ENCODE results near the gene TTC6.

TTC6 gene

DNA sequence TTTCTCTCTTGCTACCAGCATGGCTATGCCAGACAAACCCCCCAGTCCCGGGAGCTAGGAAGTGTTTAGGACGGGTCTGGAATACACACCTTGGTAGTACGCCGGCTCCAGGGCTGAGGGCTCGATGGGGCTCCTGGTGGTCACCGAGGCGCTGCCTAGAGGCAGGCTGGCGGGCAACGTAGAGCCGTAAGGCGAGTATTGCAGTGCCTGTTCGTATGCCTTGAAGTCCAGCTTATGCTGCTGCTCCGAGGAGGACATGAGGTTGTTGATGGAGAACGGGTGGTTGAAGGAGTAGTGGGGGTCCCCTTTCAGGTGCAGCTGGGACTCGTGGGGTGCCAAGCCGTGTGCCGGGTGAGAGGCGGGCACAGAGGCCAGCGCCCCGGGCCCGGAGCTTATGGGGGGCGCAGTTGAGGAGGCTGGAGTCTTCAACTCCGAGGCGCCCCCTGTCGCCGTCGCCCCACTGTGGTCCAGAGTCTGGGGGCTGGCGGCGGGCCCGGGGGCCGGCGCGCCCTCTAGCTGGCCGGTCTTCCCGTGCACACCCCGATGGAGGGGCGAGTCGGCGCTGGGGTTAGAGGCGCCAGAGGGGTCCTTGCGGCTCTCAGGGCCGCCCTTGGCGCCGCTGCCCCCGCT lies 4.0 kb upstream of the TTC6 start:
- Histone ChIP-seq H3K27ac (ENCODE audit: insufficient read depth, low read depth, low read length, poor library complexity, severe bottlenecking) (no peak overlapping the region), H3K27me3 (ENCODE audit: control insufficient read depth, insufficient read depth, low read length, poor library complexity, severe bottlenecking) (peaks cover 100% of the 10 kb centered on the region), H3K4me3 (ENCODE audit: insufficient read depth, low read depth, low read length) (peak overlapping the region; percentile 13), H3K36me3 (ENCODE audit: control insufficient read depth, insufficient read depth, low read length) (no peaks in the 10 kb centered on the region), H3K4me1 (ENCODE audit: control insufficient read depth, insufficient read depth, low read length) (peaks cover 32% of the 10 kb centered on the region), H3K9me3 (ENCODE audit: control insufficient read depth, low read length) (no peaks in the 10 kb centered on the region)
- WGBS, 2 experiments: 1 to 2% methylated on average over 45 of the region's 45 CpGs

GRCh38 chr14:37591941-37592481 lies 3.4 kb upstream of the TTC6 start:
- H3K27me3 ChIP-seq (ENCODE audit: control insufficient read depth, insufficient read depth, low read length, poor library complexity, severe bottlenecking): peaks cover 100% of the 10 kb centered on the region
- H3K27ac ChIP-seq (ENCODE audit: insufficient read depth, low read depth, low read length, poor library complexity, severe bottlenecking): no peak overlapping the region
- peaks cover 31% of the 10 kb centered on the region for H3K4me1 ChIP-seq (ENCODE audit: control insufficient read depth, insufficient read depth, low read length)
- 2 to 3% methylated on average over 58 of the region's 58 CpGs for WGBS, 2 experiments
- H3K36me3 ChIP-seq (ENCODE audit: control insufficient read depth, insufficient read depth, low read length): no peaks in the 10 kb centered on the region
- H3K4me3 ChIP-seq (ENCODE audit: insufficient read depth, low read depth, low read length): peak overlapping the region; percentile 13
- no peaks in the 10 kb centered on the region for H3K9me3 ChIP-seq (ENCODE audit: control insufficient read depth, low read length)

GRCh38 chr14:37592482-37593408 lies 2.7 kb upstream of the TTC6 start:
- no peak overlapping the region for H3K27ac ChIP-seq (ENCODE audit: insufficient read depth, low read depth, low read length, poor library complexity, severe bottlenecking)
- 5 to 6% methylated on average over 42 of the region's 42 CpGs for WGBS, 2 experiments
- H3K4me1 ChIP-seq (ENCODE audit: control insufficient read depth, insufficient read depth, low read length): peaks cover 26% of the 10 kb centered on the region
- H3K4me3 ChIP-seq (ENCODE audit: insufficient read depth, low read depth, low read length): no peak overlapping the region
- H3K9me3 ChIP-seq (ENCODE audit: control insufficient read depth, low read length): no peaks in the 10 kb centered on the region
- H3K27me3 ChIP-seq (ENCODE audit: control insufficient read depth, insufficient read depth, low read length, poor library complexity, severe bottlenecking): peaks cover 100% of the 10 kb centered on the region
- H3K36me3 ChIP-seq (ENCODE audit: control insufficient read depth, insufficient read depth, low read length): no peaks in the 10 kb centered on the region

GRCh38 chr14:37593511-37594237 lies 1.8 kb upstream of the TTC6 start:
- H3K27me3 ChIP-seq (ENCODE audit: control insufficient read depth, insufficient read depth, low read length, poor library complexity, severe bottlenecking): peaks cover 100% of the 10 kb centered on the region

DNA sequence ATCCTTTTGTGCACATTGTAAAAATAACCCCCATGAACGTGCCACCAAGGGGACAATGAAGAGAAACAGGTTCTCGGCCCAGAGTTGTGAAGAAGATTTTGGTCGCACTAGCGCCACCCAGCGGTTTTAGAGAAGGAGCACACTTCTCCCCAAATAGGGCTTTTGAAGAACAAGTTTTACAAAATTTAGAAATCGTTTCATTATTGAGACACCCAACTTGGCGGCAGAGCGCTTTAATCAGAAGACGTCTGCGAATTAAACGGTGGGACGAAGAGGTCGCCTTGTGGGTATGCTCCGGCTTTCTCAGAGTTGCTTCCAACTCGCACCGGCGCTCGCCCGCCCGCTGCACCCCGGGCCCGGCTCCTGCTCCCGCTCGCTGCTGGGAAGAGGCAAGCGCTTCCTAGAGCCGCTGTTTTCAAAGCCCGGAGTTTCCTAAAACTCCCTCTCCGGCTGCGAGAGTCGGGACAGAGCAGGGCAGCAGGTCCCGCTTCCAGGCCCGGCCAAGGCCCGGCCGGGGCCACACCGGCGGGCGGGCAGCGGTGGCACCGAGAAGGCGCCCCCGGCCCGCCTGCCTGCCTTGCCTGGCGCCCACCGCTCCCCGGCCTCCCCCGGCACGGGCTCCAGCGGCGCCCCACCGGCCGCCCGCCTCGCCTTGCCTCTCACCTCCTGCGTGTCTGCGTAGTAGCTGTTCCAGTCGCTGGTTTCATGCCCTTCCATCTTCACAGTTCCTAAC lies 1.0 kb upstream of the TTC6 start:
- Histone ChIP-seq H3K36me3 (ENCODE audit: control insufficient read depth, insufficient read depth, low read length) (no peaks in the 10 kb centered on the region), H3K27me3 (ENCODE audit: control insufficient read depth, insufficient read depth, low read length, poor library complexity, severe bottlenecking) (peaks cover 100% of the 10 kb centered on the region), H3K9me3 (ENCODE audit: control insufficient read depth, low read length) (no peaks in the 10 kb centered on the region), H3K4me3 (ENCODE audit: insufficient read depth, low read depth, low read length) (peak overlapping the region; percentile 35), H3K4me1 (ENCODE audit: control insufficient read depth, insufficient read depth, low read length) (peaks cover 26% of the 10 kb centered on the region), H3K27ac (ENCODE audit: insufficient read depth, low read depth, low read length, poor library complexity, severe bottlenecking) (no peak overlapping the region)
- WGBS, 2 experiments: 0 to 1% methylated on average over 56 of the region's 56 CpGs

More at GRCh38 chr14:37593511-37594237, 1.8 kb upstream of the TTC6 start:
- Histone ChIP-seq H3K9me3 (ENCODE audit: control insufficient read depth, low read length) (no peaks in the 10 kb centered on the region), H3K27ac (ENCODE audit: insufficient read depth, low read depth, low read length, poor library complexity, severe bottlenecking) (no peak overlapping the region), H3K4me1 (ENCODE audit: control insufficient read depth, insufficient read depth, low read length) (peaks cover 26% of the 10 kb centered on the region), H3K36me3 (ENCODE audit: control insufficient read depth, insufficient read depth, low read length) (no peaks in the 10 kb centered on the region), H3K4me3 (ENCODE audit: insufficient read depth, low read depth, low read length) (no peak overlapping the region)
- 21 to 23% methylated on average over 10 to 12 of the region's 14 CpGs for WGBS, 2 experiments

GRCh38 chr14:37595809-37596621 lies 586 bp downstream of the TTC6 start:
- Histone ChIP-seq H3K36me3 (ENCODE audit: control insufficient read depth, insufficient read depth, low read length) (no peaks in the 10 kb centered on the region), H3K27me3 (ENCODE audit: control insufficient read depth, insufficient read depth, low read length, poor library complexity, severe bottlenecking) (peaks cover 100% of the 10 kb centered on the region), H3K4me1 (ENCODE audit: control insufficient read depth, insufficient read depth, low read length) (peaks cover 28% of the 10 kb centered on the region), H3K9me3 (ENCODE audit: control insufficient read depth, low read length) (no peaks in the 10 kb centered on the region), H3K4me3 (ENCODE audit: insufficient read depth, low read depth, low read length) (peak overlapping the region; percentile 38), H3K27ac (ENCODE audit: insufficient read depth, low read depth, low read length, poor library complexity, severe bottlenecking) (no peak overlapping the region)
- WGBS, 2 experiments: 2% methylated on average over 46 of the region's 46 CpGs

DNA sequence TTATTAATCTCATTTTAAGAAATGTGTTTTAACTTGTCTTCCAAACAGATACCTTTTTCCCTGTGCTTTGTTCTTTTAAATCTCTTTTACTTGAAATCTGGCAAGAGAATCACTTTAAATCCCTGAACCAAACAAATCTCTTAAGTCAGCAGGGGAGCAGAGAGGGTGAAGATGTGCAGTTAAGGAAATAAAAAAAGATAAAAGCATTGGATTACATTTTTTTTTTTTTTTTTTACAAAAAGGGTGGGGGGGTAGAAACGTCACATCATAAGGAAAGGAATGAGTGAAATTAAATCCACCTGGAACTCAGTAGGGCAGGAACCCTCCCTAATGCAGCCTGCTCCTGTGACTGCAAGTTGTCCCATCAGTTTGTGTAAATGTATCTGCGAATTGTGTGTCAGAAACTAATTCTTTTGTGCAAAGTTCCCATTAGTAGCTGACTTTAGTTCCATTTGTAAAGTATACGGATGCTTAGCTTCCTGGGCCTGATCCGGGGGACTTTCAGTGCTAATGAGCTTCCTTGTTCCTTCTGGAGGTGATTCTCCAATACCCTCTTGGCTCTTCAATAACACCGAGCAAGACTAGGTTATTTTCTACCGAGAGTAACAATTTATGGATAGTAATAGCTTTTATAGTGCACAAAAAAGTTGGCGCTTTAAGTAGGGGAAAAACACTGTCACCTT lies 1.5 kb downstream of the TTC6 start:
- no peak overlapping the region for H3K4me3 ChIP-seq (ENCODE audit: insufficient read depth, low read depth, low read length)
- 14 to 17% methylated on average over 5 to 7 of the region's 7 CpGs for WGBS, 2 experiments

DNA sequence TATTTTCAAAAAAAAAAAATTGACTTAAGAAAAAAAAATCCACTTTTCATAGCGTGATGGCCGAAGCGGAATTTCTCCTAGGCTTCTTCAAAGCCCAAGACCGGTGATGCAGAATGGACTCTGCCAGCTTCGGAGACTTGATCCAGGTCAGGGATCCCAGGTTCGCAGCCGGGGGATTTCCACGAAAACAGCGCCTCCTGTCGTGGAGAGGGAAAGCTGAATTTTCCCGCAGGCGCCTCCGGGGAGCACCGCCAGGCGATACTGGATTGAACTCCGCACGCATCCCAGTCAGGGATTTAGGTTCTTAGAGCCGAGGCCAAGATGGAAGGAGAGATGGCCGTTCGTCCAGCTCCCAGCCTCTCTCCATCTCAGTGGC lies 2.1 kb downstream of the TTC6 start:
- peaks cover 23% of the 10 kb centered on the region for H3K4me1 ChIP-seq (ENCODE audit: control insufficient read depth, insufficient read depth, low read length)
- H3K4me3 ChIP-seq (ENCODE audit: insufficient read depth, low read depth, low read length): no peak overlapping the region
- peaks cover 100% of the 10 kb centered on the region for H3K27me3 ChIP-seq (ENCODE audit: control insufficient read depth, insufficient read depth, low read length, poor library complexity, severe bottlenecking)
- no peaks in the 10 kb centered on the region for H3K36me3 ChIP-seq (ENCODE audit: control insufficient read depth, insufficient read depth, low read length)
- H3K9me3 ChIP-seq (ENCODE audit: control insufficient read depth, low read length): no peaks in the 10 kb centered on the region
- no peak overlapping the region for H3K27ac ChIP-seq (ENCODE audit: insufficient read depth, low read depth, low read length, poor library complexity, severe bottlenecking)
- 5% methylated on average over 20 of the region's 20 CpGs for WGBS, 2 experiments

More for the DNA sequence above, 1.5 kb downstream of the TTC6 start:
- peaks cover 100% of the 10 kb centered on the region for H3K27me3 ChIP-seq (ENCODE audit: control insufficient read depth, insufficient read depth, low read length, poor library complexity, severe bottlenecking)
- peaks cover 28% of the 10 kb centered on the region for H3K4me1 ChIP-seq (ENCODE audit: control insufficient read depth, insufficient read depth, low read length)
- no peaks in the 10 kb centered on the region for H3K36me3 ChIP-seq (ENCODE audit: control insufficient read depth, insufficient read depth, low read length)
- H3K9me3 ChIP-seq (ENCODE audit: control insufficient read depth, low read length): no peaks in the 10 kb centered on the region
- no peak overlapping the region for H3K27ac ChIP-seq (ENCODE audit: insufficient read depth, low read depth, low read length, poor library complexity, severe bottlenecking)

Measured in ectodermal cell (in vitro differentiated cells).